Measurements from ENCODE around the gene MAVS.

MAVS gene

DNA sequence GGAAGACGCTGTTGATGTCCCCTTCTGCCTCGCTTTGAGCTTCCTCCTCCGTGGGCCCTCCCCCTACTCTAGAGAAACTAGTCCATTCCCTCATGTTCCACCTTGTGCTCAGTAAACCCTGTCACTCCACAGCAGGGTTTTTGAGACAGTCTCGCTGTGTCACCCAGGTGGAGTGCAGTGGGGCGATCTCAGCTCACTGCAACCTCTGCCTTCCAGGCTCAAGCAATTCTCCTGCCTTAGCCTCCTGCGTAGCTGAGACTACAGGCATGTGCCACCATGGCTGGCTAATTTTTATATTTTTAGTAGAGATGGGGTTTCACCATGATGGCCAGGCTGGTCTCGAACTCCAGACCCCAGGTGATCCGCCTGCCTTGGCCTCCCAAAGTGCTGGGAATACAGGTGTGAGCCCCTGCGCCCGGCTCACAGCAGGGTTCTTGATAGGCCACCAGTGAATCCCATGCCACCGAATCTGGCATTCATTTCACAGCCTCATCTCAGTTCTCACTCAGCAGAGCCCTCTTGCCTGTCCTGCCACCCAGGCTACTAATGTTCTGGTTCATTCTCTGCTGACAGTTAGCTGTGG lies 78.6 kb downstream of the MAVS start:
- Histone ChIP-seq H3K9me3 (no peaks in the 10 kb centered on the region; the same call in 1 of the 2 replicates), H3K27me3 (ENCODE audit: low read depth) (no peaks in the 10 kb centered on the region), H3K36me3 (replicated peaks) (peaks cover 51% of the 10 kb centered on the region), H3K4me3 (no peak overlapping the region), H3K4me1 (no peaks in the 10 kb centered on the region)
- no peak for DNase-seq (ENCODE audit: low spot score in 2 of 2)
- in situ Hi-C loops (cut with MboI; ENCODE audit: low sequenced_read_pairs) = no loop called here
